HEK293T (cell line): ENCODE data around the gene TMEM181.

Experiments used
- CTBP1 ChIP-seq: fragments of 450-650 bp; IDR thresholded peaks from 2 replicates; pipeline ENCODE4 v1.6.1; 2016; ENCODE audit warnings: borderline replicate concordance
- ELF4 ChIP-seq: fragments of 450-650 bp; IDR thresholded peaks from 2 replicates; pipeline ENCODE4 v1.6.1; 2017; ENCODE audit warnings: antibody characterized with exemption
- FOXA1 ChIP-seq: fragments of 450-650 bp; IDR thresholded peaks from 2 replicates; pipeline ENCODE4 v1.6.1; 2016; ENCODE audit warnings: mild to moderate bottlenecking
- FOXK2 ChIP-seq: fragments of 450-650 bp; IDR thresholded peaks from 2 replicates; pipeline ENCODE4 v1.6.1; 2016; ENCODE audit warnings: mild to moderate bottlenecking
- HDGF ChIP-seq: fragments of 450-650 bp; IDR thresholded peaks from 2 replicates; pipeline ENCODE4 v1.6.1; 2017; ENCODE audit warnings: antibody characterized with exemption, borderline replicate concordance
- LEF1 ChIP-seq: fragments of 450-650 bp; IDR thresholded peaks from 2 replicates; pipeline ENCODE4 v1.6.1; 2017; ENCODE audit warnings: mild to moderate bottlenecking, borderline replicate concordance
- SUZ12 ChIP-seq: fragments of 450-650 bp; IDR thresholded peaks from 2 replicates; pipeline ENCODE4 v1.6.1; 2016; ENCODE audit warnings: mild to moderate bottlenecking

DNA sequence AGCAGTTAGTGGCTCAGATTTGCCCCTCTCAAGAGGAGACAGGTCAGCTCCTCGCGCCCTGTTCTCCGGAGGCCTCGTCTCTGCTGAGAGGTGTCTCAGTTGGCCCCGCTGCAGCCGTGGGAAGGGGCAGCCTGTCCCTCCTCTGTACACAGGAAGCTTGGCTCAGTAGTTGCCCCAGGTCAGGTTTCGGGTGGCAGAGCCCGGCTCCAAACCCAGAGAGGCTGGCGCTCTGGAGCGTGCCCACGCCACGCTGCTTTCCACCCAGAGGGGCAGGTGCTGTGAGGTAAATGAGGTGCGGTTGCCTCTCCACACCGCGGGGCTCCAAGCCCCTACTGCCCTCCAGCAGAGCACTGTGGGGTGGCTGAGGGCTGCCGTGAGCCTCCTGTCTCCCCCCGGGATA lies 68.7 kb downstream of the TMEM181 start:
- TF ChIP-seq LEF1 (no peak), FOXK2 (no peak), CTBP1 (no peak), SUZ12 (no peak), FOXA1 (no peak), HDGF (no peak), ELF4 (no peak)
